ENCODE results near the gene CEP68.
"Not testable (repeated sequence)": the region's sequence is repeated elsewhere in the genome, so short reads cannot be mapped to it uniquely, and the experiment has no call there.

CEP68 gene

GRCh38 chr2:65130664-65131175 lies 74.5 kb downstream of the CEP68 start:
- TF ChIP-seq CTCF (IDR thresholded peaks at IDR 0.05; ENCODE audit: insufficient read depth, low read depth, low read length, missing control alignments): no peak
- peak overlapping the region; percentile 90 for H3K4me3 ChIP-seq (ENCODE audit: low read depth, low read length)
- DNase-seq (ENCODE audit: low read depth): no peak

- not testable (repeated sequence) for DNase-seq (ENCODE audit: low read depth)
Observed at GRCh38 chr2:65132930-65133329, 76.7 kb downstream of the CEP68 start.

GRCh38 chr2:65133626-65134025 lies 77.4 kb downstream of the CEP68 start:
- TF ChIP-seq CTCF (IDR thresholded peaks at IDR 0.05; ENCODE audit: insufficient read depth, low read depth, low read length, missing control alignments): no peak
- no peak overlapping the region for H3K4me3 ChIP-seq (ENCODE audit: low read depth, low read length)
- no peak for DNase-seq (ENCODE audit: low read depth)

More at GRCh38 chr2:65132930-65133329, 76.7 kb downstream of the CEP68 start:
- not testable (repeated sequence) for H3K4me3 ChIP-seq (ENCODE audit: low read depth, low read length)

- DNase-seq (ENCODE audit: low read depth): no peak
- H3K4me3 ChIP-seq (ENCODE audit: low read depth, low read length): no peak overlapping the region
- TF ChIP-seq CTCF (IDR thresholded peaks at IDR 0.05; ENCODE audit: insufficient read depth, low read depth, low read length, missing control alignments): no peak
Observed at GRCh38 chr2:65134158-65134557, 77.9 kb downstream of the CEP68 start.

- H3K4me3 ChIP-seq (ENCODE audit: low read depth, low read length): no peak overlapping the region
- no peak for DNase-seq (ENCODE audit: low read depth)
- TF ChIP-seq CTCF (IDR thresholded peaks at IDR 0.05; ENCODE audit: insufficient read depth, low read depth, low read length, missing control alignments): no peak
Observed at GRCh38 chr2:65136253-65136652, 80.0 kb downstream of the CEP68 start.

All from GM12865 (cell line).